SU-DHL-6 (cell line): ENCODE results near the gene INSR.

Experiments
- CTCF ChIP-seq: fragments of 200-600 bp; sonication (generic); IDR thresholded peaks from one replicate; pipeline ENCODE4 v1.5.1; 2017; ENCODE audit warnings: antibody characterized with exemption, mild to moderate bottlenecking, low read length, moderate library complexity; ENCODE audit not compliant: insufficient read depth, poor library complexity, severe bottlenecking
- EZH2phosphoT487 ChIP-seq: fragments of 200-600 bp; sonication (generic), shearing (Covaris generic); conservative IDR thresholded peaks from 2 replicates; pipeline ENCODE4 v1.6.1; 2018; ENCODE audit warnings: mild to moderate bottlenecking, antibody characterized with exemption, low read length, moderate library complexity, mixed read lengths

GRCh38 chr19:7177926-7178325 is 116.3 kb downstream of the INSR start:
- TF ChIP-seq CTCF (no peak), EZH2phosphoT487 (no peak)
